DMS 273 treated with DMSO at 0.1 percent for 48 hours (cell line): ENCODE results near the gene LRRC1.
"Not testable (repeated sequence)": the region's sequence is repeated elsewhere in the genome, so short reads cannot be mapped to it uniquely, and the experiment has no call there.

Experiments used
- DNase-seq: peaks from one replicate; lab custom pipeline; 2025; lab: John Stamatoyannopoulos, UW

The LRRC1 gene

GRCh38 chr6:53792973-53793317 lies 1.9 kb upstream of the LRRC1 start:
- no peak for DNase-seq

- peak; percentile 53 for DNase-seq
Measured at GRCh38 chr6:53793318-53794136, 1.3 kb upstream of the LRRC1 start.

- peak; percentile 81 for DNase-seq
Measured at GRCh38 chr6:53794137-53794719, 577 bp upstream of the LRRC1 start.

DNA sequence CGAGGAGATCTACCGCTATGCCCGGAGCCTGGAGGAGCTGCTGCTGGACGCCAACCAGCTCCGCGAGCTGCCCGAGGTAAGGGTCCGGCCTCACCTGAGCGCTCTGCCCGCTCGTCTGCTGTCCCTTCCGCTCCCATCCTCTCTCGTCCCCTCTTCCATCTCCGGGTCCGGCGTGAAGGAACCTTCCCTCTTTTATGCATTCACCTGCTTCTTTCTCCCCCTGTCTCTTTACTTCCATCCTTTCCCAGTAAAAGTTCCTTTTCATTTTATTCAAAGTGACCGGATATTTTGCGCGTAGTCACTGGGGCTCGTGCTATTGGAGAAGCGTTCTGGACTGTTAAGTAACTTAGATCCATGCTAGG lies 516 bp downstream of the LRRC1 start:
- no peak for DNase-seq

- no peak for DNase-seq
Measured at GRCh38 chr6:53795702-53796450, 1.1 kb downstream of the LRRC1 start.

DNA sequence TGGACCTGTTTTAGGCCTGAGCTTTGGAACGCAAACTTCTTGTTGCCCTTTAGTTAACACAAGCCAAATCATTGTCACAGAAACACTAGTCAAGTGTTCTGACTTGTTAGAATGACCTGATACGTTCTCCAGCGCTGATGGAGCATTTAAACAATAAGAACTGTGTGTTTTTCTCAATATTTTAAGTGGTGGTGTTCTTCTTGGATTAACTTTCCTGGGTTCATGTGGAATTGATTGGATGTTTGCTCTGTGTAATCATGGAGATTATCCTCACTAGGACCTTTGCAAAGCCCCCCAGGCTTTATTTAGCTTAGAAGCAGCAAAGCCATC lies 1.6 kb downstream of the LRRC1 start:
- no peak for DNase-seq

DNA sequence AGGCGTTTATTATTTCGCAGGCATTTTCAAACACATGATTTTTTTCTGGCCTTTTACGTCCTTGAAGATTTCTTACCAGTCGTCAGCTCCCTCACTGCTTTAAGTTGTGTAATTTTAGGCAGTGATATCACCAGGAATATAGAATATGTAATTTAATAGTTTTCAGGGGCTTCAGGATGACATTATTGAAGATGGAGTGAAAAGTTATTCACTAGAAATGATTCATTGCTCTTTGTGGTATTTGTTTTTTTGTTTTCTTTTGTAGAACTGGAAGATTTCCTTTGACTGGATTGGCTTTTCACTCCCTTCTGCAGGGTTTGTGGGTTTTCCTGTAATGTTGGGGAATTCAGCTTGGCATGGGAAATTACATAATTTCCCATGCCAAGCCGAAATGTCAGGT lies 2.0 kb downstream of the LRRC1 start:
- DNase-seq, result no peak

- DNase-seq, result no peak
Measured at GRCh38 chr6:53797304-53797703, 2.5 kb downstream of the LRRC1 start.

GRCh38 chr6:53799340-53799739 lies 4.5 kb downstream of the LRRC1 start:
- no peak for DNase-seq

- no peak for DNase-seq
Measured at GRCh38 chr6:53801022-53801421, 6.2 kb downstream of the LRRC1 start.

- DNase-seq, result no peak
Measured at GRCh38 chr6:53802582-53802981, 7.8 kb downstream of the LRRC1 start.

- DNase-seq, result no peak
Measured at GRCh38 chr6:53803081-53803860, 8.5 kb downstream of the LRRC1 start.

- DNase-seq, result no peak
Measured at GRCh38 chr6:53805016-53805415, 10.2 kb downstream of the LRRC1 start.

- DNase-seq, result no peak
Measured at GRCh38 chr6:53805725-53806124, 10.9 kb downstream of the LRRC1 start.

DNA sequence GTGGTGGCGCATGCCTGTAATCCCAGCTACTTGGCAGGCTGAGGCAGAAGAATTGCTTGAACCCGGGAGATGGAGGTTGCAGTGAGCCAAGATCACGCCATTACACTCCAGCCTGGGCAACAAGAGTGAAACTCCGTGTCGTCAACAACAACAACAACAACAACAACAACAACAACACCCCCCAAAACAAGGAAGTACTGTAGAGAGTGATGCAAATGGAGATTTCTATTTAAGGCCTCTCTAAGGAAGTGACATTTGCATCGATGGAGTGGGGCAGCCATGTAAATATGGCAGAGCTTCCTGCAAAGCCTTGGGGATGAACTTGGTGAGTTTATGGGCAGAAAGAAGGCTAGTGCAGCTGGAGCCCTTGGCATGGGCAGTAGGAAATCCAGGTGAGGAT lies 12.8 kb downstream of the LRRC1 start:
- not testable (repeated sequence) for DNase-seq

- DNase-seq, result no peak
Measured at GRCh38 chr6:53808302-53808881, 13.6 kb downstream of the LRRC1 start.

- DNase-seq, result no peak
Measured at GRCh38 chr6:53809691-53810090, 14.9 kb downstream of the LRRC1 start.

GRCh38 chr6:53811082-53811481 lies 16.3 kb downstream of the LRRC1 start:
- DNase-seq, result no peak

DNA sequence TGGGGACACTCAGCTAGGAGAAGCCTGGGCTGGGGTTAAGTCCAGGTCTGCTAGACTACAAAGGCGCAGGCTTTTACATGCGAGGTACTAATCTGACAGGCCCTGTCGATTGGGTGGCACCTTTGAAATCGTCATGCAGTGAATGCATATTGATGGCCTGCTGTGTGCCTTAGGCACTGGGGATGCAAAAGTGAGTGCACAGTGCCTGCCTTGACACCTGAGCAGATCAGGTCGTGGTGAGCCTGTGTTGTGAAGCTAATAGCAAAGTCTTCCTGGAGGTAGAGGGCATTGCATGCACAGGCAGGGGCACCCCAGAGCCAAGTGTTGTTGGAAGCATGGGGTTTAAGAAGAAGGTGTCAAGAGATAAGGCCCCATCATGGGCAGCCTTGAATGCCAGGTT lies 16.9 kb downstream of the LRRC1 start:
- DNase-seq, result no peak

DNA sequence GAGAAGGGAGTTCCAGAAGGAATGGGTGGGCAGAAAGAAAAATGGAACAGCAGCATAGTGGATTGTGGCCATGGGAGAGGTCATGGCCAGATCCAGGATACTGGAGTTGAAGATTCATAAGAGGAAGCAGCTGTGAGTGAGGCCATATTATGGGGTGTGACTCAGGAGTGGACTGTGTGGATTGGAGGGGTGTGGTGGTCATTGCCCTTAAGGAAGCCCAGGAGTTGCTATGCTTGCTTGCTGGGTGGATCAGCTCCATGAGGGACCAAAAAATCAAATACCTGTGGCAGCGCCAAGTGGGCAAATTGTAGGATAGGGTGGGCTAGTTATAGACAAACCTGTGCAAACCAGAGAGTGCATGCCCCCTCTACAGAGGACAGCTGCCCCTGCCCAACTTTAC lies 18.3 kb downstream of the LRRC1 start:
- no peak for DNase-seq

DNA sequence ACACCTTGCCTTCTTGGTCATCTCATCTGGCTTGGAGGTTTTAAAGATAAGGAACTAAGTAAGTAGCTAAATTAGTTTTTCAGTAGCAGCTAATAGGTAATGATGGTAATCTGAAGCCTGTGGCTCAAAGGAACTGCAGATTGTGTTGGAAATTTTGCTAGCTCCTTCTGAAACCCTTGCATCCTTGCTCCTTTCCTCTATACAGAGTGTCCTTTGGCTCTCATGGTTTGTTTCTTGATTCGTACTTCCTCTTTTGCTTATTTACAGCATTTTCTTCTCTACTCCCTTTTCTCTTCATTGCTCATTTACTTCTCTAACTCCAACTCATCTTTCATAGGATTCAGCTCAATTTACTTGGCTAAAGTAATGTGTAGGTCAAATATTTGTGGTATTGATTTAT lies 19.0 kb downstream of the LRRC1 start:
- DNase-seq, result no peak

DNA sequence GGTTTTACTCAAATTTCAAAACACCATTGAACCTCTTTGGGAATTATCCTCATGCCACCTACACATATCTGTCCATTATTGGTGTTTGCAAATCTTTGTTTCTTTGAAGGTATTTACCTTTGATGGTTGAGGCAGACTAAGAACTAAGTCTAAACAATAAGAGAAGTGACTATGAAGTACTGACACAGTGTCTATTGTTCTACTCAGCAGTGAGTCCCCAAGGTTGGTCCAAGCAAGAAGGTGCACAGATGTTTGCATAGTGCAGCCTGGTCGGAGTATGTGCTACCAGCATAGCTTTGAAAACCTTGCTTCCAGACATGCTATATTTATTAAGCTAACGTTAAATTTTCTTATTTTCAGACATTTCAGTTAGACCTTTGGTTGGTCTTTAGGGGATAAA lies 19.5 kb downstream of the LRRC1 start:
- no peak for DNase-seq
